GM12878 (cell line): ENCODE measurements around the gene EPB41L4B. TPM values are rescaled to one million over a fixed set of nuclear protein-coding genes. Genes with fewer than 3 reads are reported as not detected.

Experiments used
- ATAC-seq: fragments of 200-7000 bp; cut with Tn5 transposase; 3 replicates; pipeline ENCODE4 v1.9.1; 2020; ENCODE audit warnings: mild to moderate bottlenecking, moderate library complexity
- BruUV-seq: library from RNA; stranded (reverse); fragments of 400-500 nt; replicated peaks from 2 replicates; lab custom pipeline; 2021; lab: Mats Ljungman, UMichigan
- CTCF ChIA-PET: fragments of 300-600 bp; sonication (Branson Sonifier 250); formaldehyde crosslinking; extraction: SDS; loops from one replicate; lab custom pipeline; 2021; ENCODE audit warnings: inconsistent platforms; lab: Yijun Ruan, JAX
- POLR2A ChIA-PET: fragments of 350-600 bp; formaldehyde crosslinking; extraction: SDS; loops from one replicate; lab custom pipeline; 2021; ENCODE audit warnings: inconsistent platforms; lab: Charles Lee
- RAD21 ChIA-PET: fragments of 300-600 bp; sonication (Branson Sonifier 250); formaldehyde crosslinking; loops from one replicate; lab custom pipeline; 2023; ENCODE audit warnings: antibody characterized with exemption; ENCODE audit not compliant: unreplicated experiment; lab: Charles Lee
- SMC1A ChIA-PET: fragments of 300-600 bp; sonication (Branson Sonifier 250); formaldehyde crosslinking; loops from one replicate; lab custom pipeline; 2023; ENCODE audit not compliant: unreplicated experiment, uncharacterized antibody; lab: Charles Lee
- DNase-seq: peaks from one replicate; pipeline ENCODE4 v3.0.0-alpha.2; 2011; ENCODE audit warnings: low read depth, low spot score
- FAIRE-seq: peaks from 3 replicates; lab custom pipeline; 2011; peaks lifted over from hg19 to GRCh38; lab: Jason Lieb, UNC
- H2AFZ ChIP-seq: 2 replicates; pipeline ENCODE4 v1.6.0; 2011; ENCODE audit warnings: low read depth, low read length, control low read depth; ENCODE audit not compliant: control insufficient read depth
- H3K27ac ChIP-seq: 2 replicates; pipeline ENCODE4 v1.5.1; 2011; ENCODE audit warnings: control low read depth; ENCODE audit not compliant: control insufficient read depth, insufficient read depth
- H3K27me3 ChIP-seq, 2 experiments: replicated peaks in 1 of 2; 2 replicates each; pipeline versions ENCODE4 v1.6.0 to v1.6.1; 2011; ENCODE audit warnings: low read length in 1 of 2; ENCODE audit not compliant: control insufficient read depth in 2 of 2, insufficient read depth in 2 of 2
- H3K36me3 ChIP-seq, 2 experiments: 2 replicates each; pipeline ENCODE4 v1.5.1; 2011; ENCODE audit warnings: low read length in 1 of 2; ENCODE audit not compliant: control insufficient read depth in 2 of 2, insufficient read depth in 2 of 2
- H3K4me1 ChIP-seq: 2 replicates; pipeline ENCODE4 v1.6.1; 2011; ENCODE audit warnings: mild to moderate bottlenecking, low read length, moderate library complexity, mixed read lengths; ENCODE audit not compliant: control insufficient read depth, insufficient read depth
- H3K4me2 ChIP-seq: 2 replicates; pipeline ENCODE4 v1.6.0; 2011; ENCODE audit warnings: control low read depth; ENCODE audit not compliant: control insufficient read depth, insufficient read depth
- H3K4me3 ChIP-seq: fragments of 200-600 bp; sonication (generic); 2 replicates; pipeline ENCODE4 v1.5.1; 2016
- H3K79me2 ChIP-seq: 2 replicates; pipeline ENCODE4 v1.6.0; 2011; ENCODE audit warnings: low read length; ENCODE audit not compliant: control insufficient read depth, insufficient read depth
- H3K9ac ChIP-seq: 2 replicates; pipeline ENCODE4 v1.8.0; 2011; ENCODE audit warnings: low read length, control low read depth, mixed read lengths; ENCODE audit not compliant: control insufficient read depth, insufficient read depth
- H3K9me3 ChIP-seq: replicated peaks from 3 replicates; pipeline ENCODE4 v1.5.1; 2011; ENCODE audit warnings: mild to moderate bottlenecking, low read length; ENCODE audit not compliant: control insufficient read depth, insufficient read depth
- H4K20me1 ChIP-seq: 2 replicates; pipeline ENCODE4 v1.6.0; 2011; ENCODE audit not compliant: control insufficient read depth, insufficient read depth
- ASH2L ChIP-seq: fragments of 300-600, 200-600 bp; sonication (generic); IDR thresholded peaks from 2 replicates; pipeline ENCODE4 v1.6.1; 2017; ENCODE audit warnings: low read depth, mild to moderate bottlenecking, borderline replicate concordance
- CEBPZ ChIP-seq: fragments of 150-350 bp; IDR thresholded peaks from 2 replicates; pipeline ENCODE4 v1.6.1; 2016; ENCODE audit warnings: low read depth, low read length
- CHD4 ChIP-seq: fragments of 200-600 bp; sonication (generic); IDR thresholded peaks from 2 replicates; pipeline ENCODE4 v1.6.1; 2016; ENCODE audit warnings: mild to moderate bottlenecking
- EED ChIP-seq: sonication (generic); IDR thresholded peaks from 2 replicates; pipeline ENCODE4 v1.6.1; 2016; ENCODE audit warnings: antibody characterized with exemption, low read depth
- EGR1 ChIP-seq, 2 experiments: IDR thresholded peaks; 1 replicate in 1 of 2; 2 replicates in 1 of 2; pipeline ENCODE4 v1.6.1; 2011 to 2012; ENCODE audit warnings: low read depth in 2 of 2, low read length in 2 of 2, borderline replicate concordance in 1 of 2, mild to moderate bottlenecking in 1 of 2, moderate library complexity in 1 of 2
- MEF2B ChIP-seq: fragments of 450-650 bp; IDR thresholded peaks from 2 replicates; pipeline ENCODE4 v1.6.1; 2018; ENCODE audit warnings: mild to moderate bottlenecking, moderate library complexity; ENCODE audit not compliant: partially characterized antibody, poor library complexity, severe bottlenecking
- NBN ChIP-seq: fragments of 450-650 bp; IDR thresholded peaks from 2 replicates; pipeline ENCODE4 v1.6.1; 2016
- NFXL1 ChIP-seq: fragments of 450-650 bp; IDR thresholded peaks from 2 replicates; pipeline ENCODE4 v1.6.1; 2017; ENCODE audit warnings: antibody characterized with exemption, mild to moderate bottlenecking, borderline replicate concordance
- PAX5 ChIP-seq: IDR thresholded peaks from 2 replicates; pipeline ENCODE4 v1.6.1; 2011; ENCODE audit warnings: low read depth, low read length, borderline replicate concordance
- PML ChIP-seq: IDR thresholded peaks from 2 replicates; pipeline ENCODE4 v1.6.1; 2012; ENCODE audit warnings: low read length, inconsistent platforms
- SMAD5 ChIP-seq: IDR thresholded peaks from 2 replicates; pipeline ENCODE4 v1.6.1; 2016; ENCODE audit warnings: antibody characterized with exemption, low read depth
- SREBF2 ChIP-seq: IDR thresholded peaks from 2 replicates; pipeline ENCODE4 v1.6.1; 2012; ENCODE audit warnings: mild to moderate bottlenecking, low read length
- STAT1 ChIP-seq: fragments of 450-650 bp; conservative IDR thresholded peaks from 2 replicates; pipeline ENCODE4 v1.6.1; 2014; ENCODE audit warnings: antibody characterized with exemption, mild to moderate bottlenecking
- STAT3 ChIP-seq: IDR thresholded peaks from 2 replicates; pipeline ENCODE4 v1.6.1; 2011; ENCODE audit warnings: low read depth, low read length, improper control_type of control experiment
- TCF7 ChIP-seq: IDR thresholded peaks from 2 replicates; pipeline ENCODE4 v1.6.1; 2014; ENCODE audit warnings: antibody characterized with exemption, borderline replicate concordance
- ZNF384 ChIP-seq: IDR thresholded peaks from 2 replicates; pipeline ENCODE4 v1.6.1; 2012; ENCODE audit warnings: low read depth, mild to moderate bottlenecking, low read length, improper control_type of control experiment, borderline replicate concordance
- WGBS: methylation state at CpG from one replicate; pipeline ENCODE4 v1.1.6; 2016; ENCODE audit warnings: low lambda C conversion rate; ENCODE audit not compliant: insufficient replicate concordance, insufficient coverage; ENCODE audit errors: missing lambda C conversion rate; 5-methylcytosine and 5-hydroxymethylcytosine counted together
- in situ Hi-C: fragments of 300-500 bp; cut with MboI; formaldehyde crosslinking; loops from 9 replicates; pipeline ENCODE4 v1.14.3; 2018; ENCODE audit warnings: mixed read lengths
- intact Hi-C: fragments of 100-400 bp; cut with micrococcal nuclease; formaldehyde crosslinking; loops from one replicate; pipeline ENCODE4 v1.14.2; 2022; ENCODE audit not compliant: unreplicated experiment
- polyA plus RNA-seq, 11 experiments: library from polyadenylated mRNA; depleted of rRNA in 4 of 11; unstranded in 6 of 11; stranded (reverse) in 5 of 11; fragments of >200 nt; fragmentation: Nextera tagmentation in 4 of 11; fragmentation: Illumina TruSeq in 1 of 11; extraction: Ambion mirVana in 4 of 11; extraction: Trizol in 1 of 11; gene quantifications; 1 replicate in 1 of 11; 2 replicates in 10 of 11; pipeline versions ENCODE4 v1.2.1 to v1.2.3, GENCODE V29; 2011 to 2016; ENCODE audit warnings: inconsistent platforms in 2 of 11, missing spikeins in 2 of 11, low read depth in 1 of 11
- total RNA-seq, 4 experiments: library from RNA; depleted of rRNA in 3 of 4; stranded (reverse); fragments of >200 nt in 3 of 4; fragmentation: Illumina TruSeq in 1 of 4; extraction: Trizol in 1 of 4; gene quantifications; 2 replicates each; pipeline versions ENCODE4 v1.2.1 to v1.2.3, GENCODE V29; 2013 to 2021

EPB41L4B gene
- total and polyA plus RNA-seq, 10 of the 15 experiments (the other 5 are each of a cell fraction or from before 2014, with no cell fraction given): 0.04 to 0.75 (median 0.13) TPM; not detected in 1

DNA sequence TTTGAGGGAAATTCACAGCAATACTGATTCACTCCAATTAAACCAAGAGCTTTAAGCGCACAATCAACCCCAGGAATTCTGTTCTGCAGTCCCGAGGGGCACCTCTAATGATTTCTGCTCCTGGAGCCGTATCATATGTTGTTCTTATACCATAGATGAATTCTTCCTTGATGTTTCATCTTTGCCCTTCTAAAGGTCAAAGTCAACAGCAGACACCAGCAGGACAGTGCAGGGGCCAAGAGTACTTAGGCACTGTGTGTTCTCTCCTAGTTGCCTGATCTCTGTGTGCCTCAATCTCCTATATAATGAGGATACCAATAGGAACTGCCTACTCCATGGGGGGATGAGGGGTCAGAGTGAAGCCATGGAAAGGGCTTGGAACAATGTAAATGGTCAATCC is 16.5 kb downstream of the EPB41L4B start (continued):
- TF ChIP-seq EGR1 (IDR thresholded peaks at IDR 0.05; ENCODE audit: borderline replicate concordance in 1 of 2, low read depth in 2 of 2, low read length in 2 of 2) (no peak), EED (no peak)

- SMC1A ChIA-PET: no interaction called here
- 56% methylated on average over 2 of the region's 2 CpGs for WGBS
Measured at GRCh38 chr9:109303900-109304299, 17.0 kb downstream of the EPB41L4B start.

More at GRCh38 chr9:109303900-109304299, 17.0 kb downstream of the EPB41L4B start:
- H4K20me1 ChIP-seq: no peaks in the 10 kb centered on the region
- no peaks in the 10 kb centered on the region for H3K9me3 ChIP-seq
- no peak overlapping the region for H3K4me2 ChIP-seq
- intact Hi-C loops: loop anchor here (2.0 kb wide), 1 partner anchor 19 kb away; no protein-coding TSS in a partner anchor
- H3K4me1 ChIP-seq: no peaks in the 10 kb centered on the region
- H3K9ac ChIP-seq: no peak overlapping the region
- H2AFZ ChIP-seq: no peak overlapping the region
- peaks cover 0 to 1% of the 10 kb centered on the region in 2 experiments; a peak in 2 of 4 replicates for H3K27me3 ChIP-seq
- CTCF ChIA-PET: no interaction called here
- TF ChIP-seq TCF7: no peak
- TF ChIP-seq STAT3: no peak
- TF ChIP-seq CHD4: no peak
- TF ChIP-seq CEBPZ: no peak
- no peak for TF ChIP-seq SREBF2
- TF ChIP-seq NBN: no peak
- TF ChIP-seq STAT1: no peak
- no peak for TF ChIP-seq SMAD5
- TF ChIP-seq PAX5: no peak
- TF ChIP-seq NFXL1: no peak
- TF ChIP-seq MEF2B: no peak
- TF ChIP-seq ASH2L: no peak
- TF ChIP-seq ZNF384: no peak
- no peak for TF ChIP-seq PML
- TF ChIP-seq, all 136 proteins: peak for 0
- in situ Hi-C loops: no loop called here
- H3K27ac ChIP-seq: no peak overlapping the region
- no TSS peak for BruUV-seq
- no peaks in the 10 kb centered on the region for H3K36me3 ChIP-seq
- no peak for DNase-seq
- ATAC-seq: no peak
- H3K4me3 ChIP-seq: no peak overlapping the region
- POLR2A ChIA-PET: no interaction called here
- RAD21 ChIA-PET: no interaction called here
- H3K79me2 ChIP-seq: no peaks in the 10 kb centered on the region
- no peak for FAIRE-seq
